ENCODE results near the gene MZT2B. TPM values are rescaled to one million over a fixed set of nuclear protein-coding genes. Genes with fewer than 3 reads are reported as not detected.
"Not testable (repeated sequence)": the region's sequence is repeated elsewhere in the genome, so short reads cannot be mapped to it uniquely, and the experiment has no call there.

Gene MZT2B
- total RNA-seq, 2 experiments from 2014 or later = 366 to 371 TPM

DNA sequence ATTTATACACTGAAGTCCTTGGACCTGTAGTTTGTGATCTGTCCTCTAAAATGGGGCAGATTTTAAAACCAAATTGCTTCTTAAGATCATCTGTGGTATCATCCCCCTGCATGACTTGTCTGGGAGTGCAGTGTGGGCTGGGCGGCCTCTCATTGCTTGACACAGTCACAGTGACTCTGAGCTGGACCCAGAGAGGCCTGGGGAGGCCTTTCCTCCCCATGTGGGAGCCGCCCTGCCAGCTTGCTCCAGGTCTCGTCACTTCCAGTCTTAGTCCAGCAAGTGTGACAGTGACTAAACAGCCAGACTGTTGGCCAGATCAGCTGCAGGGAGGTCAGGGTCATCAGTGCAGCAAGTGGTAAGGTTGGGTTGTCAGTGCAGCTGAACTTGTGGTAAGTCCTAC is 21.1 kb downstream of the MZT2B start:
- H3K9me3 Mint-ChIP-seq, H3K27me3 Mint-ChIP-seq, H3K4me1 Mint-ChIP-seq, H3K4me3 Mint-ChIP-seq, H3K36me3 Mint-ChIP-seq, DNase-seq, H3K27ac Mint-ChIP-seq: not testable (repeated sequence)

DNA sequence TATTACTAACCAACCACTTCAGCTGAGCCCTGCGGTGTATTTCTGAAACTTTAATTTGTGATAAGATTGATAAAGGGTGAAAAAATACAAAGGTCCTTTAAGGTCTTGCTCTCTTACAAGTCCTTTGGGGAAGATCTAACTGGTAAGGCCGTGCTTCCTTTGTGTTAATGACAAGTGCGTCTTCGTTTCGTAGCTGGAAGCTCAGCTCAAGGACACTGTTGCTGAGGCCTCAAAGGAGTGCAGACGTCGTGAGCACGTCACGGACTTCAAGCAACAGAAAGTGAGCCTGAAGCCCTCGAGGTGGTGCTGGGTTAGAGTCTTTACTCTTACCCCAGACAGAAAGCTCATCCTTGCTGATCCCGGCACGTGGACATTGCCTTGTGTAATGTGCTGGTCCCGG is 25.0 kb downstream of the MZT2B start:
- not testable (repeated sequence) for H3K4me1 Mint-ChIP-seq, H3K9me3 Mint-ChIP-seq, H3K27me3 Mint-ChIP-seq, H3K4me3 Mint-ChIP-seq, DNase-seq, H3K27ac Mint-ChIP-seq, H3K36me3 Mint-ChIP-seq

DNA sequence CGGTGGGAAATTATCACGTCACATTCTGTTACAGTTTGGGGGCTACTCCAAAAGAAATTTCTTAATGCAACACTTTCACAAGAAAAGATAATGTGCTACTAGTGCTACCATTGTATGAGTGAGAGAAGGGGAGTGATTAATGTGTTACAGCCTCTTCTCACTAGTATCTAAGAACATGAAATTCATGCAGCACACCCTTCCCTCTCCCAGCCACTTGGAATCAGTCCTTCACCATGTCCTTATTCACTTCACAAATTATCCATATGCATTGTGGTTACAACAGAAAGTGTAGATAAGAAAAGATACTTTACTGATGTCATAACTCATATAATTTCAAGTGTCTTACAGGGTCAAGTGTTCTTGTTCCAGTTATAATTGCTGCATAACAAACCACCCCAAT is 37.1 kb downstream of the MZT2B start:
- H3K36me3 Mint-ChIP-seq, H3K9me3 Mint-ChIP-seq, H3K4me3 Mint-ChIP-seq, H3K27ac Mint-ChIP-seq, H3K4me1 Mint-ChIP-seq, DNase-seq: not testable (repeated sequence)
- H3K27me3 Mint-ChIP-seq = peaks cover 24% of the 10 kb centered on the region

DNA sequence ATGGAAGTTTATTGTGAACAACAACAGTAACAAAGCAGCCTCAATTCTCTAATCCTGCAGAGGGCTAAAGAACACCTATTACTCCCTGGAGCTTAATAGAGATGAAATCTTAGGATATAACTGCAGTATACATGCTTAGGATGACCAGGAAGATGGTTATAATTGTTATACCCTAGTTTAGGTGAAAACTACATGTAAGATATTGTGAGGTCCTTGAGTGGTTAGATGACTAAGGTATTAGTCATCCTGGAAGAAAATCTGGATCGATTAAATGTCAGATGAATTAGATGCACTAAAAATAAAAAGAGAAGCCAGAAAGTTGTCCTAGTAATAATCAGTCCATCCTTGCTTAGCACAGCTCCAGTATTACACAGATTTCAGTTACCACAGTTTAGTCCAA is 38.4 kb downstream of the MZT2B start:
- not testable (repeated sequence) for H3K4me1 Mint-ChIP-seq, H3K27ac Mint-ChIP-seq, H3K36me3 Mint-ChIP-seq, DNase-seq, H3K4me3 Mint-ChIP-seq, H3K9me3 Mint-ChIP-seq
- H3K27me3 Mint-ChIP-seq = peaks cover 21% of the 10 kb centered on the region

DNA sequence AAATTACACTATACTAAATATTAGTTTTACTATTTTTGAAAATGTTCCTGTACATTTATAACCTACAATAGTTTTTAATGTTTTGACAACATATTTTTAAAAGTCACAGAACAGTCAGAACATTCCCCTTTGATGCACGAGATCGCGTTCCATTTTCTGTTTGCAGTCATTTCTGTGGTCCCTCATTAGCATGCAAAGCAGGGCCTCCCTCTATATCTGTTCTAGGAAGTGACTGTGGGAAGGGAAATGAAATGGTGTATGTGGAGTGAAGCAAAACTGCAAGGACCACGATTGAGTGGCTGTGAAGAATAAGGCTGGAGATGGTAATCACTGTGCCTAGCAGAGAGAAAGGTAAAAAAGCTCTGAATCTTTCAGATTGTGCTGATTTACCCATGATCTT is 40.5 kb downstream of the MZT2B start:
- not testable (repeated sequence) for H3K4me3 Mint-ChIP-seq, H3K9me3 Mint-ChIP-seq, DNase-seq, H3K27ac Mint-ChIP-seq, H3K4me1 Mint-ChIP-seq, H3K36me3 Mint-ChIP-seq
- peaks cover 13% of the 10 kb centered on the region for H3K27me3 Mint-ChIP-seq

DNA sequence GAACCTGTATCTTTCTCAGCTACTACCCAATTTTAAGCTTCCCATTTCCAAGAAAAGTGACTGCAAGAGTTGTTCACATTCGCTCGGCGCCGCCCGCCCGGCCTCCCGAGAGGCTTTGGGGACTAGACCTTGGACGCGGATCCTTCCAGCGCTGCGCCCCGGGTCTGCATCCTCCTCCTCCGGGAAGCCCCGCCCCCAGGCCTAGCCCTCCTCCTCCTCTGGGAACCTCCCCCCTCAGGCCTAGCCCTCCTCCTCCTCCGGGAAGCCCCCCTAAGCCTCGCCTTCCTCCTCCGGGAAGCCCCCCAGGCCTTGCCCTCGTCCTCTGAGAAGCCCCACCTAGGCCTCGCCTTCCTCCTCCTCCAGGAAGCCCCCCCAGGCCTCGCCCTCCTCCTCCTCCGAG is 45.9 kb downstream of the MZT2B start:
- not testable (repeated sequence) for H3K27ac Mint-ChIP-seq, DNase-seq

DNA sequence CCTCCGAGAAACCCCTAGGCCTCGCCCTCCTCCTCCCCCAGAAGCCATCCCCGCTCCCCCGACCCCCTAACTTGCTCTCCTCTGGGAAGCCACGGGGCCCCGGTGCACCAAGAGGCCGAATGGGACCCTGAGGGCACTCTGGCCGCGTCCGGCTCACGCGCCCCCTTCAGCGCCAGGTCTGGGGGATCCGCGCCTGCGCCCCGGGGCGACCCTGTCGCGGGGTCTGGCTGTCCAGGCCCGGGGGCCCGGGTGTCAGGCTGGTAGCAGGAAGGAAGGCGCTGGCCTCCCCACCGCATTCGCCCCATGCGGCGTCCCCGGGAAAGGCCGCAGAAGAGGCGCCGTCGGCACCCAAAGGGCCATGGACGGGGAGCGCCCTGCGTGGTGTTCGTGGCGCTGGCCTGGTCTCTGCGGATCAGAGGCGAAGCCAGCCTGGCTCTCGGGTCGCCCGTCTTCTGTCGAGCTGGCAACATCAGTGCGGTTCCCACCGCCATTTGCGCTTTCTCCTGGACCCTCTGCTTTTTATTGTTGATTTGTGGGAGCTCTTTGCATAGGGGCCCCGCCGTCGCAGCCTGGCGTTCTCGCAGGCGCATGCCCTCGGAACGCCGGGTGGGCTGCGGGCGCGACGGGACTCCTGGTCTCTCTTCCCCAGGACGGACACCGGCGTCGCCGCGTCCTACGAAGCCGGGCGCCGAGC is 46.6 kb downstream of the MZT2B start:
- not testable (repeated sequence) for H3K36me3 Mint-ChIP-seq, H3K9me3 Mint-ChIP-seq, DNase-seq, H3K27me3 Mint-ChIP-seq, H3K27ac Mint-ChIP-seq, H3K4me3 Mint-ChIP-seq, H3K4me1 Mint-ChIP-seq

More for the DNA sequence above, 45.9 kb downstream of the MZT2B start:
- H3K4me1 Mint-ChIP-seq, H3K36me3 Mint-ChIP-seq, H3K9me3 Mint-ChIP-seq, H3K27me3 Mint-ChIP-seq, H3K4me3 Mint-ChIP-seq: not testable (repeated sequence)

DNA sequence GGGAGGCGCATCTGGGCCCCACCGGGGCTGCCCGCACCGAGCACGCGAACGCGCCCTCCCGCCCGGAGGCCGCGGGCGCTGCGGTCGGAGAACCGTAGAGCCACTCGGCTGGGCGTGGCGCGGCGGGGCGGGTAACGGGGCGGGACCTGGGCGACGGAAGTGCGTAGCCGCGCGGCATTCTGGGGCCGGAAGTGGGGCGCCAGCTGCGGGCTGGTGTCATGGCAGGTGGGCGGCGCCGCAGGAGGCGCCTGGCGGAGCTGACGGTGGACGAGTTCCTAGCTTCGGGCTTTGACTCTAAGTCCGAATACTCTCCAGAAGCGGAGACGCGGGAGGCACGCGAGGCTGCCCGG is 47.1 kb downstream of the MZT2B start:
- H3K27ac Mint-ChIP-seq, H3K27me3 Mint-ChIP-seq, H3K9me3 Mint-ChIP-seq, H3K4me3 Mint-ChIP-seq, H3K36me3 Mint-ChIP-seq, H3K4me1 Mint-ChIP-seq: not testable (repeated sequence)
- DNase-seq = peak; percentile 47

DNA sequence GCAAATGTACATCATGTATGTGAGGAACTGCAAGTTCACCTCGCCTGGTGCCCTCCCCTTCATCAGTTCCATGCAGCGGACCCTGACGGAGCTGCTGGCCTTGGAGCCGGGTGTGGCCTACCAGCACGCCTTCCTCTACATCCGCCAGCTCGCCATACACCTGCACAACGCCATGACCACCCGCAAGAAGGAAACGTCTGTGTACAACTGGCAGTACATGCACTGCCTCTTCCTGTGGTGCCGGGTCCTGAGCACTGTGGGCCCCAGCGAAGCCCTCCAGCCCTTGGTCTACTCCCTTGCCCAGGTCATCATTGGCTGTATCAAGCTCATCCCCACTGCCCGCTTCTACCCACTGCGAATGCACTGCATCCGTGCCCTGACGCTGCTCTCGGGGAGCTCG is 48.3 kb downstream of the MZT2B start:
- not testable (repeated sequence) for H3K4me1 Mint-ChIP-seq, H3K27ac Mint-ChIP-seq, H3K36me3 Mint-ChIP-seq, H3K9me3 Mint-ChIP-seq, DNase-seq, H3K4me3 Mint-ChIP-seq
- peaks cover 12% of the 10 kb centered on the region for H3K27me3 Mint-ChIP-seq

DNA sequence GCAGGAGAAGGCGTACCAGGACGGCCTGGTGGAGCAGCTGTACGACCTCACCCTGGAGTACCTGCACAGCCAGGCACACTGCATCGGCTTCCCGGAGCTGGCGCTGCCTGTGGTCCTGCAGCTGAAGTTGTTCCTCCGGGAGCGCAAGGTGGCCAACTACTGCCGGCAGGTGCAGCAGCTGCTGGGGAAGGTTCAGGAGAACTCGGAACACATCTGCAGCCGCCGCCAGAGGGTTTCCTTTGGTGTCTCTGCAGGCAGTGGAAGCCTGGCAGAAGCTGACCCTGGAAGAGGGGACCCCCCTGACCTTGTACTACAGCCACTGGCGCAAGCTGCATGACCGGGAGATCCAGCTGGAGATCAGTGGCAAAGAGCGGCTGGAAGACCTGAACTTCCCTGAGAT is 48.8 kb downstream of the MZT2B start:
- H3K9me3 Mint-ChIP-seq, H3K27ac Mint-ChIP-seq, H3K36me3 Mint-ChIP-seq, H3K4me3 Mint-ChIP-seq, H3K4me1 Mint-ChIP-seq, DNase-seq: not testable (repeated sequence)
- H3K27me3 Mint-ChIP-seq = peaks cover 12% of the 10 kb centered on the region

DNA sequence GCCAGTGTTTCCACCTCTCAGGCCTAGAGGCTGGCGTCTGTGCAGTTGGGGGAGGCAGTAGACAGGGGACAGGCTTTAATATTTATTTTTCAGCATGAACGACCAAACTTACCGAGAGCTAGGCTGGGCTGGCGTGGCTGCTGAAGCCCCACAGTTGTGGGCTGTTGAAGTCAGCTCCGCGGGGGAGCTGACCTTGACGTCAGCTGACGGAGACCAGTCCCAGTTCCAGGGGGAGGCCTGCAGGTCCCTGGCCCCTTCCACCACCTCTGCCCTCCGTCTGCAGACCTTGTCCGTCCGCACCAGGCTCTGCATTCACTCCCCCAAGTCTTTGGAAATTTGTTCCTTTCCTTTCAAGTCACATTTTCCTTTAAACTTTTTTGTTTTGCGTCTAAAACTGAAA is 49.6 kb downstream of the MZT2B start:
- H3K9me3 Mint-ChIP-seq = no peaks in the 10 kb centered on the region
- no peak overlapping the region for H3K27ac Mint-ChIP-seq
- H3K4me3 Mint-ChIP-seq = no peak overlapping the region
- H3K4me1 Mint-ChIP-seq = no peaks in the 10 kb centered on the region
- DNase-seq = no peak
- peaks cover 2% of the 10 kb centered on the region for H3K36me3 Mint-ChIP-seq
- peaks cover 15% of the 10 kb centered on the region for H3K27me3 Mint-ChIP-seq

DNA sequence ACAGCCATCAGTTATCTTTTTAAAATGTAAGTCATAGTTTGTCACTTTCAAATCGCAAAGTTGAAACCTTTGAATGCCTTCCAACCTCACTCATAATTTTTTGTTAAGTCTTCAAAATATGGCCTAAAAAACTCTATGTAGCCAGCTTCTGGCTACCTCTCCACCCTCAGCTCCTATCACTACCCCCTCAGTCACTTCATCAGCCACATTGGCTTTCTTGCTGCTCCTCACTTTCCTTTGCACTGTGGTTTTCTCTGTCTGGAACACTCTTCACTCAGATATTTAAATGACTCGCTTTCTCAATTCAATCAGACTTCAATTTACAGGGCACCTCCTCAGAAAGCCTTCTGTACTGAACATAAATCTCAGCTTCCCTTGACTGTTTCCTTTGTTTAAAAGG is 51.0 kb downstream of the MZT2B start:
- H3K36me3 Mint-ChIP-seq, H3K9me3 Mint-ChIP-seq, H3K4me1 Mint-ChIP-seq, H3K4me3 Mint-ChIP-seq, DNase-seq, H3K27ac Mint-ChIP-seq: not testable (repeated sequence)
- peaks cover 16% of the 10 kb centered on the region for H3K27me3 Mint-ChIP-seq

DNA sequence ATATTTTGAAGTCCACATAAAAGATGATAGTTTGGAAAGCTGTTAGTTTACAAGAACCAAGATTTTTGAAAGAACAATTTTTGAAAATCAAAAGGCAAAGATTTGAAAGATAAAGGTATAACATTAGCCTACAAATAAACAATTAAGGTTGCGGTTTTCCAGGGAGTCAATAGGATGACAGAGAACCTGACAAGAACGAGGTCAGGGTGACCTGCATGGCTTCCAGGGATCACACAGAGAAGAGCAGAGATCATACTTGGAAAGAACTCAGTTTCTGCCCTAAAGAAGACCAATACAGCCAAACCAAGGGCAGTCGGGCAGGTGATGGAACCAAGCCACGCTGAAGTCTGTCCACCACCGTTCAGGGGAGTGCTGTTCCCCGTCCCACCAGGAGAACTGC is 57.5 kb downstream of the MZT2B start:
- not testable (repeated sequence) for H3K4me1 Mint-ChIP-seq, H3K9me3 Mint-ChIP-seq, H3K36me3 Mint-ChIP-seq, DNase-seq, H3K4me3 Mint-ChIP-seq, H3K27ac Mint-ChIP-seq
- peaks cover 12% of the 10 kb centered on the region for H3K27me3 Mint-ChIP-seq

Other genes with a start within 250 kb of the MZT2B start
- gene RAB6C, start 202.6 kb upstream of the MZT2B start, total RNA-seq = not detected
- gene POTEF, start 53.0 kb upstream of the MZT2B start, total RNA-seq = not detected
- gene CCDC74B, start 37.1 kb upstream of the MZT2B start, total RNA-seq = 1 to 10 TPM in 1 of 2 experiments, under 1 TPM in 1; 0.72 to 1.4 TPM
- gene SMPD4, start 660 bp upstream of the MZT2B start, total RNA-seq = 100 to 1,000 TPM; 109 to 110 TPM
- gene TUBA3E, start 16.2 kb downstream of the MZT2B start, total RNA-seq = not detected
- 100 to 1,000 TPM; 225 TPM for gene IMP4, start 160.6 kb downstream of the MZT2B start, total RNA-seq
- 10 to 100 TPM; 36.4 to 37.2 TPM for gene PTPN18, start 173.8 kb downstream of the MZT2B start, total RNA-seq

All from activated naive CD8-positive, alpha-beta T cell treated with anti-CD3 and anti-CD28 coated beads for 36 hours (primary cell).